Colonic mucosa (tissue), 4 donors: Measurements from ENCODE around the gene COL4A6. TPM values are rescaled to one million over a fixed set of nuclear protein-coding genes. Genes with fewer than 3 reads are reported as not detected.

Source experiments
- DNase-seq: peaks from one replicate; pipeline ENCODE4 v3.0.0-alpha.2; 2020
- H3K27ac ChIP-seq: fragments of 200-600 bp; one replicate; pipeline ENCODE4 v1.8.0; 2021
- H3K27me3 ChIP-seq: fragments of 200-600 bp; one replicate; pipeline ENCODE4 v1.8.0; 2021
- H3K36me3 ChIP-seq: fragments of 200-600 bp; one replicate; pipeline ENCODE4 v1.8.0; 2021
- H3K4me1 ChIP-seq: fragments of 200-600 bp; one replicate; pipeline ENCODE4 v1.8.0; 2021; ENCODE audit warnings: mild to moderate bottlenecking
- H3K4me3 ChIP-seq: fragments of 200-600 bp; one replicate; pipeline ENCODE4 v1.8.0; 2021
- H3K9ac ChIP-seq, 2 donors: one replicate each; pipeline ENCODE4 v1.7.0; 2013; ENCODE audit warnings: control low read depth in 2 of 2, low read depth in 2 of 2, low read length in 2 of 2
- H3K9me3 ChIP-seq: fragments of 200-600 bp; one replicate; pipeline ENCODE4 v1.8.0; 2021
- CTCF ChIP-seq: fragments of 200-600 bp; IDR thresholded peaks from one replicate; pipeline ENCODE4 v1.8.0; 2022; ENCODE audit warnings: antibody characterized with exemption, mild to moderate bottlenecking
- intact Hi-C: fragments of 100-400 bp; cut with DNase I; formaldehyde crosslinking; loops from one replicate; pipeline ENCODE4 v1.14.1; 2022
- total RNA-seq, 2 donors: library from RNA; stranded (reverse); fragmentation: NEBNext Ultra II Directional in 1 of 2; extraction: Animal tissue kit (Norgen Biotek cat#: 25700) in 1 of 2; gene quantifications; one replicate each; pipeline ENCODE4 v1.2.1, GENCODE V29; 2021
- donor health status: healthy.
- donor health status: DM: no; HTN: no; CAD: no.
- donor health status: DM: no; HTN: no; CAD: no.

Gene COL4A6
- total RNA-seq, 2 donors from 2014 or later: 1.1 to 1.8 TPM

- H3K27ac ChIP-seq: no peak overlapping the region
- no peaks in the 10 kb centered on the region for H3K4me1 ChIP-seq
- H3K9me3 ChIP-seq: no peaks in the 10 kb centered on the region
- H3K36me3 ChIP-seq: no peaks in the 10 kb centered on the region
- no peak overlapping the region for H3K4me3 ChIP-seq
- no peak for DNase-seq
- intact Hi-C loops: no loop called here
- no peaks in the 10 kb centered on the region for H3K27me3 ChIP-seq
- no peak overlapping the region for H3K9ac ChIP-seq
- TF ChIP-seq CTCF: no peak
Observed at GRCh38 chrX:108134724-108135123, 303.5 kb downstream of the COL4A6 start.

GRCh38 chrX:108132876-108133275, 305.3 kb downstream of the COL4A6 start:
- H3K27me3 ChIP-seq: no peaks in the 10 kb centered on the region
- H3K9ac ChIP-seq: no peak overlapping the region
- no peak for DNase-seq
- no peak overlapping the region for H3K27ac ChIP-seq
- no peak for TF ChIP-seq CTCF
- H3K4me3 ChIP-seq: no peak overlapping the region
- H3K9me3 ChIP-seq: no peaks in the 10 kb centered on the region
- H3K36me3 ChIP-seq: no peaks in the 10 kb centered on the region
- intact Hi-C loops: no loop called here
- H3K4me1 ChIP-seq: no peaks in the 10 kb centered on the region

GRCh38 chrX:108132034-108132433, 306.2 kb downstream of the COL4A6 start:
- no peak for TF ChIP-seq CTCF
- Histone ChIP-seq H3K36me3 (no peaks in the 10 kb centered on the region), H3K27me3 (no peaks in the 10 kb centered on the region), H3K9me3 (no peaks in the 10 kb centered on the region), H3K9ac (no peak overlapping the region), H3K4me3 (no peak overlapping the region), H3K27ac (no peak overlapping the region), H3K4me1 (no peaks in the 10 kb centered on the region)
- no peak for DNase-seq
- intact Hi-C loops: no loop called here

- no peak overlapping the region for H3K4me3 ChIP-seq
- no peaks in the 10 kb centered on the region for H3K4me1 ChIP-seq
- intact Hi-C loops: no loop called here
- H3K9ac ChIP-seq: no peak overlapping the region
- TF ChIP-seq CTCF: no peak
- no peaks in the 10 kb centered on the region for H3K27me3 ChIP-seq
- no peak overlapping the region for H3K27ac ChIP-seq
- DNase-seq: no peak
- no peaks in the 10 kb centered on the region for H3K9me3 ChIP-seq
- no peaks in the 10 kb centered on the region for H3K36me3 ChIP-seq
Observed at GRCh38 chrX:108131471-108131870, 306.8 kb downstream of the COL4A6 start.

- intact Hi-C loops: no loop called here
- H3K27ac ChIP-seq: no peak overlapping the region
Observed at GRCh38 chrX:108130889-108131288, 307.3 kb downstream of the COL4A6 start.

More at GRCh38 chrX:108130889-108131288, 307.3 kb downstream of the COL4A6 start:
- H3K4me3 ChIP-seq: no peak overlapping the region
- no peak for TF ChIP-seq CTCF
- H3K9ac ChIP-seq: no peak overlapping the region
- H3K9me3 ChIP-seq: no peaks in the 10 kb centered on the region
- no peaks in the 10 kb centered on the region for H3K4me1 ChIP-seq
- no peak for DNase-seq
- no peaks in the 10 kb centered on the region for H3K36me3 ChIP-seq
- H3K27me3 ChIP-seq: no peaks in the 10 kb centered on the region
